GM23338 (cell line): ENCODE results near the gene LMO7. TPM values are rescaled to one million over a fixed set of nuclear protein-coding genes. Genes with fewer than 3 reads are reported as not detected.

Experiments used
- ATAC-seq: fragments of 200-7000 bp; cut with Tn5 transposase; 3 replicates; pipeline ENCODE4 v1.9.1; 2020
- DNase-seq: peaks from one replicate; pipeline ENCODE4 v3.0.0-alpha.2; 2015; ENCODE audit warnings: low spot score
- H2AFZ ChIP-seq: fragments of 200-600 bp; sonication (generic); 2 replicates; pipeline ENCODE4 v1.8.0; 2016; ENCODE audit warnings: antibody characterized with exemption, mild to moderate bottlenecking, moderate library complexity
- H3F3A ChIP-seq: fragments of 200-600 bp; sonication (generic); replicated peaks from 2 replicates; pipeline ENCODE4 v1.8.0; 2017; ENCODE audit warnings: antibody characterized with exemption, mixed run types, low read depth
- H3K27ac ChIP-seq: fragments of 200-600 bp; sonication (generic); 2 replicates; pipeline ENCODE4 v1.6.1; 2016; ENCODE audit warnings: low read depth
- H3K27me3 ChIP-seq: fragments of 200-600 bp; sonication (generic); 2 replicates; pipeline ENCODE4 v1.8.0; 2016; ENCODE audit warnings: mild to moderate bottlenecking, mixed run types, moderate library complexity; ENCODE audit not compliant: insufficient read depth
- H3K36me3 ChIP-seq: fragments of 200-600 bp; sonication (generic); 2 replicates; pipeline ENCODE4 v1.8.0; 2016; ENCODE audit warnings: mild to moderate bottlenecking; ENCODE audit not compliant: insufficient read depth
- H3K4me1 ChIP-seq: fragments of 200-600 bp; sonication (generic); 2 replicates; pipeline ENCODE4 v1.8.0; 2016; ENCODE audit warnings: mild to moderate bottlenecking, moderate library complexity; ENCODE audit not compliant: insufficient read depth
- H3K4me2 ChIP-seq: fragments of 200-600 bp; sonication (generic); 2 replicates; pipeline ENCODE4 v1.7.1; 2017; ENCODE audit warnings: mixed run types
- H3K4me3 ChIP-seq: fragments of 200-600 bp; sonication (generic); 2 replicates; pipeline ENCODE4 v1.6.1; 2016; ENCODE audit warnings: mixed run types
- H3K79me2 ChIP-seq: fragments of 200-600 bp; sonication (generic); replicated peaks from 2 replicates; pipeline ENCODE4 v1.8.0; 2017; ENCODE audit warnings: mild to moderate bottlenecking; ENCODE audit not compliant: insufficient read depth
- H3K9me2 ChIP-seq: fragments of 200-600 bp; sonication (generic); 2 replicates; pipeline ENCODE4 v1.8.0; 2017; ENCODE audit not compliant: insufficient read depth
- H4K20me1 ChIP-seq: fragments of 200-600 bp; sonication (generic); replicated peaks from 2 replicates; pipeline ENCODE4 v1.8.0; 2017; ENCODE audit warnings: mild to moderate bottlenecking; ENCODE audit not compliant: insufficient read depth
- H3K27ac Mint-ChIP-seq: 2 replicates; pipeline ENCODE4 v1.8.0; 2020; ENCODE audit warnings: inconsistent platforms, mild to moderate bottlenecking, moderate library complexity, mixed read lengths
- H3K27me3 Mint-ChIP-seq: 3 replicates; pipeline ENCODE4 v1.8.0; 2022; ENCODE audit warnings: low read depth, mild to moderate bottlenecking, moderate library complexity, mixed read lengths, inconsistent platforms; ENCODE audit not compliant: insufficient read depth, poor library complexity
- H3K36me3 Mint-ChIP-seq: 3 replicates; pipeline ENCODE4 v1.8.0; 2021; ENCODE audit warnings: low read depth, mild to moderate bottlenecking, inconsistent platforms, moderate library complexity, mixed read lengths
- H3K4me1 Mint-ChIP-seq: 3 replicates; pipeline ENCODE4 v1.8.0; 2020; ENCODE audit warnings: mild to moderate bottlenecking, inconsistent platforms, mixed read lengths
- H3K4me3 Mint-ChIP-seq: 3 replicates; pipeline ENCODE4 v1.8.0; 2021; ENCODE audit warnings: moderate library complexity, mild to moderate bottlenecking, inconsistent platforms, mixed read lengths
- H3K9me3 Mint-ChIP-seq: 3 replicates; pipeline ENCODE4 v1.8.0; 2020; ENCODE audit warnings: moderate library complexity, mild to moderate bottlenecking, inconsistent platforms, mixed read lengths
- CREB1 ChIP-seq: fragments of 250-450 bp; sonication (Bioruptor Pico); IDR thresholded peaks from 2 replicates; pipeline ENCODE4 v1.5.0; 2020; ENCODE audit warnings: low read depth, mild to moderate bottlenecking, moderate library complexity
- CTCF ChIP-seq, 2 experiments: fragments of 200-600 bp in 1 of 2; sonication (generic) in 1 of 2; conservative IDR thresholded peaks; 2 replicates each; pipeline versions ENCODE4 v1.5.1 to v1.6.1; 2016 to 2017; ENCODE audit warnings: antibody characterized with exemption in 2 of 2, low read depth in 2 of 2, mild to moderate bottlenecking in 2 of 2, moderate library complexity in 1 of 2
- ETS1 ChIP-seq: IDR thresholded peaks from 2 replicates; pipeline ENCODE4 v1.6.1; 2016; ENCODE audit warnings: antibody characterized with exemption
- EZH2 ChIP-seq: fragments of 200-600 bp; sonication (generic); IDR thresholded peaks from one replicate; pipeline ENCODE4 v1.8.0; 2017; ENCODE audit warnings: antibody characterized with exemption, mild to moderate bottlenecking, low read depth; ENCODE audit not compliant: unreplicated experiment
- EZH2phosphoT487 ChIP-seq: fragments of 200-600 bp; sonication (generic); IDR thresholded peaks from one replicate; pipeline ENCODE4 v1.8.1; 2018; ENCODE audit warnings: antibody characterized with exemption; ENCODE audit not compliant: unreplicated experiment
- JUNB ChIP-seq: IDR thresholded peaks from one replicate; pipeline ENCODE4 v1.6.1; 2016; ENCODE audit warnings: antibody characterized with exemption; ENCODE audit not compliant: unreplicated experiment
- POLR2AphosphoS5 ChIP-seq: IDR thresholded peaks from 2 replicates; pipeline ENCODE4 v1.6.1; 2016; ENCODE audit warnings: antibody characterized with exemption, low read depth
- REST ChIP-seq: IDR thresholded peaks from one replicate; pipeline ENCODE4 v1.6.1; 2018; ENCODE audit warnings: antibody characterized with exemption; ENCODE audit not compliant: unreplicated experiment
- ZNF114 ChIP-seq: fragments of 250-450 bp; sonication (Bioruptor Pico); IDR thresholded peaks from 2 replicates; pipeline ENCODE4 v1.5.0; 2020; ENCODE audit warnings: mild to moderate bottlenecking, moderate library complexity
- ZNF462 ChIP-seq: fragments of 250-450 bp; sonication (Bioruptor Pico); IDR thresholded peaks from 2 replicates; pipeline ENCODE4 v1.5.0; 2020; ENCODE audit warnings: mild to moderate bottlenecking, moderate library complexity
- polyA plus RNA-seq: library from polyadenylated mRNA; unstranded; fragments of >200 nt; fragmentation: Nextera tagmentation; extraction: Ambion mirVana; gene quantifications from 2 replicates; pipeline ENCODE4 v1.2.1, GENCODE V29; 2016
- total RNA-seq: library from RNA; depleted of rRNA; stranded (reverse); fragments of >200 nt; shearing (Covaris generic); gene quantifications from 2 replicates; pipeline ENCODE4 v1.2.3, GENCODE V29; 2014

LMO7 gene
- total and polyA plus RNA-seq, 2 experiments from 2014 or later, result 22.3 to 26.9 TPM

- Histone ChIP-seq H4K20me1 (no peaks in the 10 kb centered on the region), H3K4me2 (no peak overlapping the region), H3K9me2 (peaks cover 8% of the 10 kb centered on the region; the same call in 1 of the 2 replicates), H3K4me3 (no peak overlapping the region), H3K4me1 (peaks cover 5% of the 10 kb centered on the region; the same call in 1 of the 2 replicates), H3K27ac (no peak overlapping the region), H3F3A (no peaks in the 10 kb centered on the region), H3K27me3 (no peaks in the 10 kb centered on the region), H2AFZ (no peak overlapping the region), H3K36me3 (peaks cover 5% of the 10 kb centered on the region; the same call in 1 of the 2 replicates), H3K79me2 (no peaks in the 10 kb centered on the region)
- Mint-ChIP-seq H3K4me3 (no peak overlapping the region), H3K27ac (no peak overlapping the region), H3K36me3 (peaks cover 37% of the 10 kb centered on the region), H3K4me1 (no peaks in the 10 kb centered on the region; the same call in 1 of the 3 replicates), H3K9me3 (peaks cover 24% of the 10 kb centered on the region), H3K27me3 (no peaks in the 10 kb centered on the region)
- no peak for DNase-seq
- ATAC-seq, result no peak
- TF ChIP-seq REST (no peak), JUNB (no peak), EZH2phosphoT487 (no peak), ETS1 (no peak), CREB1 (CRISPR knock-in tag) (no peak), EZH2 (no peak), CTCF (conservative IDR thresholded peaks at IDR 0.05; ENCODE audit: low read depth in 2 of 2) (no peak), ZNF462 (no peak), ZNF114 (no peak), POLR2AphosphoS5 (no peak)
Measured at GRCh38 chr13:75703769-75704168, 67.6 kb downstream of the LMO7 start.
